ENCODE data around the gene ELMO1. TPM values are rescaled to one million over a fixed set of nuclear protein-coding genes. Genes with fewer than 3 reads are reported as not detected.

The ELMO1 gene
- total RNA-seq, 1 donor from 2014 or later: not detected

GRCh38 chr7:37320848-37321468 is 127.7 kb downstream of the ELMO1 start:
- Mint-ChIP-seq H3K4me3 (ENCODE audit: unreplicated experiment) (no peak overlapping the region), H3K4me1 (ENCODE audit: unreplicated experiment) (no peaks in the 10 kb centered on the region), H3K36me3 (ENCODE audit: unreplicated experiment) (no peaks in the 10 kb centered on the region), H3K27ac (ENCODE audit: unreplicated experiment) (no peak overlapping the region), H3K27me3 (ENCODE audit: unreplicated experiment) (no peaks in the 10 kb centered on the region), H3K9me3 (ENCODE audit: unreplicated experiment) (no peaks in the 10 kb centered on the region)
- no peak for DNase-seq (ENCODE audit: extremely low spot score, unreplicated experiment)
- TF ChIP-seq CTCF (IDR thresholded peaks at IDR 0.05): no peak

DNA sequence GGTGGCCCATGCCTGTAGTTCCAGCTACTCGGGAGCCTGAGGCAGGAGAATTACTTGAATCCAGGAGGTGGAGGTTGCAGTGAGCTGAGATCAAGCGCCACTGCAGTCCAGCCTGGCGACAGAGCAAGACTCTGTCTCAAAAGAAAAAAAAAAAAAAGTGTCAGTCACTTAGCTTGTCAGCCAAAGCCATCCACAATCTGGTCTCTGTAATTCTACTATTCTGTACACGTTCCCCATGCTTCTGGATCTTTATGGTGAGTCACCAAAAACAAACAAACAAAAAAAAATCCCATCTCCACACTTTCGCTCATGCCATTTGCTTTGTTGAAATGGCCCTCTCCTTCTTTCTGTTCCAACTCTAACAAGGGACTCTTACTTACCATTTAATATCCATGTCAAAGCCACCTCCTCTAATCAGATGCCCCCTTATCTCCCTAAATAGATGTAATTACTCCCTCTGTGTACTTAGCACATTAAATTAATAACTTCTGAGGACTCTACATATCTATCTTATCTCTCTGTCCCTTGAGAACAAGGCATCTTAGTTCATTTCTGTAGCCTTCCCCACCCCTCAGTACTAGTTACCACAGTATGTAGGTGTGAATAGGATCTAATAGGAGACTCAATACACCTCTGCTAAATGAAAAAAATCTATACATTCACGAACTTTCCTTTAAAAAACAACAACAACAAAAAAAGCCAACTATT is 128.4 kb downstream of the ELMO1 start:
- no peak for TF ChIP-seq CTCF (IDR thresholded peaks at IDR 0.05)
- H3K4me1 Mint-ChIP-seq (ENCODE audit: unreplicated experiment): no peaks in the 10 kb centered on the region
- no peaks in the 10 kb centered on the region for H3K27me3 Mint-ChIP-seq (ENCODE audit: unreplicated experiment)
- no peak overlapping the region for H3K4me3 Mint-ChIP-seq (ENCODE audit: unreplicated experiment)
- no peaks in the 10 kb centered on the region for H3K9me3 Mint-ChIP-seq (ENCODE audit: unreplicated experiment)
- H3K36me3 Mint-ChIP-seq (ENCODE audit: unreplicated experiment): no peaks in the 10 kb centered on the region
- no peak for DNase-seq (ENCODE audit: extremely low spot score, unreplicated experiment)
- no peak overlapping the region for H3K27ac Mint-ChIP-seq (ENCODE audit: unreplicated experiment)

DNA sequence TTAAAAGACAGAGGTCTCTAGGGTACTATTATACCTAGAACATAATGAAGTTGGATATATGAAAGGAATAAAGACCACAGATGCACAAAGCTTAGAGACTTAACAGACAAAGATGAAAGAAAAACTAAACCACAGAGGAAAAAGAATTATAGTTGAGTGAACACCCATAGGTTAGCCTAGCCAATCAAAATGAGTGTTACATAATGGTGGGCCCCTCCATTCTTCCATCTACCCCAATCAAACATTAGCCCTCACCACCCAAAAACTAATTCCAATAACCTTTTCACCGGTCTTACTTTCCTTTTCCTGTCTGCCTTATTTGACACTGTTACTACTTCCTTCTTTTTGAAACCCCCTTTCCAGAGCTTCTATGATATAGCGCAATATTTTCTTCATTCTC is 130.1 kb downstream of the ELMO1 start:
- H3K9me3 Mint-ChIP-seq (ENCODE audit: unreplicated experiment): no peaks in the 10 kb centered on the region
- H3K4me1 Mint-ChIP-seq (ENCODE audit: unreplicated experiment): no peaks in the 10 kb centered on the region

GRCh38 chr7:37315772-37316715 is 132.6 kb downstream of the ELMO1 start:
- no peaks in the 10 kb centered on the region for H3K36me3 Mint-ChIP-seq (ENCODE audit: unreplicated experiment)
- no peak overlapping the region for H3K4me3 Mint-ChIP-seq (ENCODE audit: unreplicated experiment)
- H3K27me3 Mint-ChIP-seq (ENCODE audit: unreplicated experiment): no peaks in the 10 kb centered on the region
- no peak for TF ChIP-seq CTCF (IDR thresholded peaks at IDR 0.05)
- no peaks in the 10 kb centered on the region for H3K4me1 Mint-ChIP-seq (ENCODE audit: unreplicated experiment)
- no peak overlapping the region for H3K27ac Mint-ChIP-seq (ENCODE audit: unreplicated experiment)
- H3K9me3 Mint-ChIP-seq (ENCODE audit: unreplicated experiment): no peaks in the 10 kb centered on the region
- no peak for DNase-seq (ENCODE audit: extremely low spot score, unreplicated experiment)

More for the DNA sequence above, 130.1 kb downstream of the ELMO1 start:
- Mint-ChIP-seq H3K36me3 (ENCODE audit: unreplicated experiment) (no peaks in the 10 kb centered on the region), H3K27ac (ENCODE audit: unreplicated experiment) (no peak overlapping the region), H3K27me3 (ENCODE audit: unreplicated experiment) (no peaks in the 10 kb centered on the region), H3K4me3 (ENCODE audit: unreplicated experiment) (no peak overlapping the region)
- no peak for TF ChIP-seq CTCF (IDR thresholded peaks at IDR 0.05)
- no peak for DNase-seq (ENCODE audit: extremely low spot score, unreplicated experiment)

GRCh38 chr7:37312608-37313007 is 136.1 kb downstream of the ELMO1 start:
- H3K4me3 Mint-ChIP-seq (ENCODE audit: unreplicated experiment): no peak overlapping the region
- no peaks in the 10 kb centered on the region for H3K4me1 Mint-ChIP-seq (ENCODE audit: unreplicated experiment)
- H3K27me3 Mint-ChIP-seq (ENCODE audit: unreplicated experiment): no peaks in the 10 kb centered on the region
- no peak for TF ChIP-seq CTCF (IDR thresholded peaks at IDR 0.05)
- DNase-seq (ENCODE audit: extremely low spot score, unreplicated experiment): no peak
- no peak overlapping the region for H3K27ac Mint-ChIP-seq (ENCODE audit: unreplicated experiment)
- no peaks in the 10 kb centered on the region for H3K36me3 Mint-ChIP-seq (ENCODE audit: unreplicated experiment)
- H3K9me3 Mint-ChIP-seq (ENCODE audit: unreplicated experiment): no peaks in the 10 kb centered on the region
